ENCODE data around the gene ZNF174.

GRCh38 chr16:3363793-3364192 is 37.2 kb upstream of the ZNF174 start:
- TF ChIP-seq CTCF (IDR thresholded peaks at IDR 0.05) (no peak), EP300 (IDR thresholded peaks at IDR 0.05) (no peak)
